WERI-Rb-1 (cell line): ENCODE results near the gene ASB18.

Experiments used
- DNase-seq: peaks from one replicate; pipeline ENCODE4 v3.0.0-alpha.2; 2020
- H3K27ac ChIP-seq: fragments of 250-450 bp; sonication (Bioruptor Pico); 2 replicates; pipeline ENCODE4 v1.5.1; 2020; ENCODE audit warnings: mild to moderate bottlenecking, moderate library complexity
- H3K27me3 ChIP-seq: fragments of 250-450 bp; sonication (Bioruptor Pico); 2 replicates; pipeline ENCODE4 v1.5.1; 2021; ENCODE audit warnings: mild to moderate bottlenecking, low read depth, moderate library complexity; ENCODE audit not compliant: insufficient read depth, severe bottlenecking
- H3K36me3 ChIP-seq: fragments of 250-450 bp; sonication (Bioruptor Pico); 2 replicates; pipeline ENCODE4 v1.5.1; 2020; ENCODE audit warnings: mild to moderate bottlenecking, moderate library complexity
- H3K4me3 ChIP-seq: 2 replicates; pipeline ENCODE4 v1.5.1; 2011; ENCODE audit warnings: low read depth, mild to moderate bottlenecking, control low read depth, low read length
- H3K9me3 ChIP-seq: fragments of 250-450 bp; sonication (Bioruptor Pico); 2 replicates; pipeline ENCODE4 v1.5.1; 2021; ENCODE audit warnings: mild to moderate bottlenecking, moderate library complexity; ENCODE audit not compliant: severe bottlenecking
- TF ChIP-seq, protein P1 (sequence below): IDR thresholded peaks from 2 replicates; pipeline ENCODE4 v1.5.1; 2011; ENCODE audit warnings: low read depth, mild to moderate bottlenecking, control low read depth, inconsistent platforms, low read length

The ASB18 gene

DNA sequence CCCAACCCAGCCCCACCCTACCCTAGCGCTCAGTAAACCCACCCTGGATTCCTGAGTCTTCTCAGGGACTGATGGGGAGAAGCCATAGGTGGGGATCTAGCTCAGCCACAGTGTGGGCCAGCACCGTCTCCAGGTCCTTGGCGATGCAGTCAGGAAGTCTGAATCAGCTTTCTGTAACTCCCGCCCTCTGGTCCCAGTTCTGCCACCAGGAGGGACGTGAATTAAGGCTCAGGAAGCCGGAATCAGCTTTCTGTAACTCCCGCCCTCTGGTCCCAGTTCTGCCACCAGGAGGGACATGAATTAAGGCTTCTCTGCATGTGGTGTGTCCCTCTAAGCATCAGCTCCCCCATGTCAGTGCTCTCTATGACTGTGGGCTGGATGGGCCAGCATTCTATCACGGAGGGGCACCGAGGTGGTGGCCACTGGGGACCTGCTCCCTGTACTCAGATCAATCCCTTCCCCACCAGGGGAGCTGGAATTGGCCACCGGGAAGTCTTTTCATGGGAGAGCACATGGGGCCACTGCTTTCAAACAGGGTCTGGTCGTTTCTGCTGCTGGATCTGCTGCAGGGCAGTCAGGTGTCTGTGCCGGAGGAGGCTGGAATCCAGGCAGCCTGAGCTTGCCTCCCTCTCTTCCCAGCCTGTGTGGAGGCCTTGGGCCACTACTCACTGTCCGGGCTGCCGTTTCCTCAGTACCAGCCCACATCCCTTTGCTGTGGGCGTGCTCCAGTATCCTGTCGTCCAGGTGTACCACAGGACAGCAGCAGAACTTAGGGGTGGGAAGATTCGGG lies 24.7 kb downstream of the ASB18 start:
- Histone ChIP-seq H3K27ac (no peak overlapping the region), H3K4me3 (no peak overlapping the region), H3K9me3 (no peaks in the 10 kb centered on the region), H3K36me3 (no peaks in the 10 kb centered on the region), H3K27me3 (peaks cover 82% of the 10 kb centered on the region)
- no peak for DNase-seq
- TF ChIP-seq, protein P1, sequence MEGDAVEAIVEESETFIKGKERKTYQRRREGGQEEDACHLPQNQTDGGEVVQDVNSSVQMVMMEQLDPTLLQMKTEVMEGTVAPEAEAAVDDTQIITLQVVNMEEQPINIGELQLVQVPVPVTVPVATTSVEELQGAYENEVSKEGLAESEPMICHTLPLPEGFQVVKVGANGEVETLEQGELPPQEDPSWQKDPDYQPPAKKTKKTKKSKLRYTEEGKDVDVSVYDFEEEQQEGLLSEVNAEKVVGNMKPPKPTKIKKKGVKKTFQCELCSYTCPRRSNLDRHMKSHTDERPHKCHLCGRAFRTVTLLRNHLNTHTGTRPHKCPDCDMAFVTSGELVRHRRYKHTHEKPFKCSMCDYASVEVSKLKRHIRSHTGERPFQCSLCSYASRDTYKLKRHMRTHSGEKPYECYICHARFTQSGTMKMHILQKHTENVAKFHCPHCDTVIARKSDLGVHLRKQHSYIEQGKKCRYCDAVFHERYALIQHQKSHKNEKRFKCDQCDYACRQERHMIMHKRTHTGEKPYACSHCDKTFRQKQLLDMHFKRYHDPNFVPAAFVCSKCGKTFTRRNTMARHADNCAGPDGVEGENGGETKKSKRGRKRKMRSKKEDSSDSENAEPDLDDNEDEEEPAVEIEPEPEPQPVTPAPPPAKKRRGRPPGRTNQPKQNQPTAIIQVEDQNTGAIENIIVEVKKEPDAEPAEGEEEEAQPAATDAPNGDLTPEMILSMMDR = no peak

DNA sequence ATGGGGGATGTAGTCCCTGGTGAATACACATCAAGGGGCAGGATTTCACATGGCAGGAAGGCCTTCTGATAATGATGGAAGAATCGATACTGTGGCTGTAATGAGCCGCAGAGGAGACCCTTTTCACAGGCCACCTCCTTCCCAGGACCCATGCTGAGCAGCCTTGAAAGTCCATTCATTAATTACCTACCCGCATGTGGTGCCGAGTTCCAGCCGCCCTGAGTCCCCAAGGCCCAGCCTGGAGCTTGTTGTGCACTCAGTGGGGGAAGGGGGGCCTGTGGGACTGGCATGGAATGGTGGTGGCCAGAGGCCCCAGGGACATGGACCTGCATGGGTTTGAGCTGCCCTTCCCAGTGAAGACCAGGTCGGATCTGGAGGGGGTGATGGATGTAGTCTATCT lies 25.5 kb downstream of the ASB18 start:
- H3K4me3 ChIP-seq = no peak overlapping the region
- TF ChIP-seq, protein P1 = no peak
- DNase-seq = no peak
- peaks cover 3% of the 10 kb centered on the region for H3K9me3 ChIP-seq
- H3K27me3 ChIP-seq = peaks cover 80% of the 10 kb centered on the region
- H3K36me3 ChIP-seq = no peaks in the 10 kb centered on the region
- no peak overlapping the region for H3K27ac ChIP-seq

DNA sequence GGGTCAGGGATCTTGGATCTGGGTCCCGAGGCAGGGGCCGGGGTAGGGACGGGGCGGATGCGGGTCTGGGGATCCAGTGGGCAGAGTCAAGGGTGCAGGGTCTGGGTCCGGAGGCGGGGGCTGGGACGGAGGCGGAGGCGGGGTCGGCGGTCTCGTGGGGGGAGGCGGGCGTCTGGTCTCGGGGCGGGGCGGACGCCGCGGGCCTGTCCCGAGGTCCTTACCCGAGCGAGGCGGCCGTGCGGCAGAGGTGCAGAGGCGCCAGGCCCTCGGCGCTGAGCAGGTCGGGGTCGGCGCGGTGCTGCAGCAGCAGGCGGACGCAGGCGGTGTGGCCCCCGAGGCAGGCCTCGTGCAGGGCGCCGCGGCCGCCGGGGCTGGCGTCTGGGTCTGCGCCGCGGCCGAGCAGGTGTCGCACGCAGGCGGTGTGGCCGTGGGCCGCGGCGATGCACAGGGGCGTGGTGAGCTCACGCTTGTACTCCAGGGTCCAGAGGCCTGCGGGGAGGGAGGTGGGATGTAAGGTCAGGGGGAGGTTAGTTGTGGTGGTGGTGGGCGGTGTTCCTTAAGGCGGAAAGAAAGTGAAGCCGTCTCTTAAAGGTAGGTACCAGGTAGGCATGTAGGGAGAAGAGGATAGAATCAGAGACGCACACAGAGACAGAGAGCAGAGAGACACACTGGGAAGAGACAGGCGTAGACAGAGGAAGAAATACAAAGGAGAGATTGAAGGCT lies 26.6 kb downstream of the ASB18 start:
- Histone ChIP-seq H3K4me3 (no peak overlapping the region), H3K9me3 (peaks cover 3% of the 10 kb centered on the region), H3K36me3 (no peaks in the 10 kb centered on the region), H3K27ac (no peak overlapping the region), H3K27me3 (peaks cover 76% of the 10 kb centered on the region)
- TF ChIP-seq, protein P1 = no peak
- no peak for DNase-seq

DNA sequence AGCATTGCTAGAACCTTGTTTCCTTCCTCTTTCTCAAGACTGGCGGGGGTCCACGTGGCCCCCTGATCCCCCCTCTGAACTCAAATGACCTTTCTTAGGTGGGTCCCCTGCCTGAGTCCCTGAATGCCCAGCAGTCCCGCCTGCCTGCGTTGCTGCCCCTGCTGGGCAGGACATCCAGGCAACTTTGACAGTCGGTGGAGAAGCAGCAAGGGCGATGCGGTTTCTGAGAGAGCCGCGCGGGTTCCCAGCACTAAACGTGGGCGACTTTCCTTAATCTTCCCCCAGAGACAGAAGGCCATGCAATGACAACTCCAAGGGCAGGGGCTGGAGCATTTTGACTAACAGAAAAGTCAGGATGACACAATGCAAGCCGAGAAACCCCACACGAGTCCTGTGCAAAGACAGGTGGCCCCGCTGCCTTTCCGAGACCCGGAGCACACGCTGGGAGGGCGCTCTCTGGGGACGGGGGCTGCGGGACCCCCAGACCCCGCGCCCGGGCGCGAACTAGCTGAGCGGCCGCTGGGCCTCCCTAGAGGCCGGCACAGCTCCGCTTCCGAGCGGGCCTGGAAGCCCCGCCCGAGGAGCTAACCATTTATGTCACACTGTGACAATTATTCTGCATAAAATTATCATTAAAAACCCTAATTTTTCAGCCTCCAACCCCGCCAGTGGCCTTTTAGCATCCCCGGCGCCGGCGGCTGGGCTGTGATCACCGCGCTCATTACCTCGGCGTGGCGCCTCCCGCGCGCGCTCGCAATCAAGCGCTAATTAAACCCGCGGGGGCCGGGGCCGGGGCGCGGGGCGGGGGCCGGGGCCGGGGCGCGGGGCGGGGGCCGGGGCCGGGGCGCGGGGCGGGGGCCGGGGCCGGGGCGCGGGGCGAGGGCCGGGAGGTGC lies 27.4 kb downstream of the ASB18 start:
- H3K27me3 ChIP-seq = peaks cover 69% of the 10 kb centered on the region
- H3K4me3 ChIP-seq = no peak overlapping the region

DNA sequence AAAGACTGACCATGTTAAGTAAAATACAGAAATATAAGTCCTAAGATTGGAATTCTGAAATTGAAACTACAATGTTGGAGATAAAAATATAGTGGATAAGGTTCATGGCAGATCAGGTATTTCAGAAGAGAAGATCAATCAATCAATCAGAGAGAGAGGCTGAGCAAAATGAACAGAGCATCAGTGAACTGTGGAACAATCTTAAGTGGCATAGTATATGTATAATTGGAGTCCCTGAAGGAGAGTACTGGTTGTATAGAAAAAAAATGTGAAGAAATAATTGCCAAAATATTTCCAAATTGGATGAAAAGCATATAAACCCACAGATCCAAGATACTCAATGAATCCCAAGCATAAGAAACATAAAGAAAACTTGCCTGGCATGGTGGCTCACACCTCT lies 35.0 kb downstream of the ASB18 start:
- Histone ChIP-seq H3K27me3 (peaks cover 23% of the 10 kb centered on the region), H3K27ac (no peak overlapping the region), H3K4me3 (no peak overlapping the region), H3K9me3 (peaks cover 2% of the 10 kb centered on the region), H3K36me3 (no peaks in the 10 kb centered on the region)
- no peak for DNase-seq
- TF ChIP-seq, protein P1 = no peak

More for the DNA sequence above, 27.4 kb downstream of the ASB18 start:
- Histone ChIP-seq H3K36me3 (no peaks in the 10 kb centered on the region), H3K9me3 (peaks cover 3% of the 10 kb centered on the region), H3K27ac (no peak overlapping the region)
- TF ChIP-seq, protein P1 = no peak
- DNase-seq = no peak
